Measurements from ENCODE around the gene DAGLB.

DNA sequence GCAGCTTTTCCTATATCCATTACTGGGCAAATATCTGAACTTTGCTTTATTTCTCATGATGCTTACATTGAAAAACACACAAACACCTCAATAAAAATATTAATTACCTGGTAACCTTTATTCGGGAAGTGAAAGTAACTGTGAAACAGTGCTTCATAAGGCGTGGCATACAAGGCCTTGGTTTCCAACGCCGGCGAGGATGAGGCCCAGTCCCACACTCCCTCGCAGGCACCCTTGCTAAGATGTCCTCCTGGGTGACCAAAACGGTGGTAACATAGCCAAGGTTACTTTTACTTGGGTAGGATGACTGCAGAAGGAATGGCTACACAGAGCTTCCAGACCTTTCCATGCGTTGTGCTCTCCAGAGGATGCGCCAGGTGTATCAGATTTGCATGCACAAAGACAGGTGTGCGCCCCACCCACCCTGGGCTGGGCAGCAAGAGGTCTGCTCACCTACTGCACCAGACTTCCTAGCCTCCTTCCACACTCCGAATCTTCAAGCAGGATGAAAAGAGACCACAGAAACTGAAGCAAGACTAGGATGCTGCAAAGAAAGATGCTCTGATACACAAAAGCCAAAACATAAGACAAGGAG is 13.3 kb upstream of the DAGLB start:
- TF ChIP-seq, protein P1, sequence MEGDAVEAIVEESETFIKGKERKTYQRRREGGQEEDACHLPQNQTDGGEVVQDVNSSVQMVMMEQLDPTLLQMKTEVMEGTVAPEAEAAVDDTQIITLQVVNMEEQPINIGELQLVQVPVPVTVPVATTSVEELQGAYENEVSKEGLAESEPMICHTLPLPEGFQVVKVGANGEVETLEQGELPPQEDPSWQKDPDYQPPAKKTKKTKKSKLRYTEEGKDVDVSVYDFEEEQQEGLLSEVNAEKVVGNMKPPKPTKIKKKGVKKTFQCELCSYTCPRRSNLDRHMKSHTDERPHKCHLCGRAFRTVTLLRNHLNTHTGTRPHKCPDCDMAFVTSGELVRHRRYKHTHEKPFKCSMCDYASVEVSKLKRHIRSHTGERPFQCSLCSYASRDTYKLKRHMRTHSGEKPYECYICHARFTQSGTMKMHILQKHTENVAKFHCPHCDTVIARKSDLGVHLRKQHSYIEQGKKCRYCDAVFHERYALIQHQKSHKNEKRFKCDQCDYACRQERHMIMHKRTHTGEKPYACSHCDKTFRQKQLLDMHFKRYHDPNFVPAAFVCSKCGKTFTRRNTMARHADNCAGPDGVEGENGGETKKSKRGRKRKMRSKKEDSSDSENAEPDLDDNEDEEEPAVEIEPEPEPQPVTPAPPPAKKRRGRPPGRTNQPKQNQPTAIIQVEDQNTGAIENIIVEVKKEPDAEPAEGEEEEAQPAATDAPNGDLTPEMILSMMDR (IDR thresholded peaks at IDR 0.05), result no peak
- no peak for TF ChIP-seq POLR2A (IDR thresholded peaks at IDR 0.05)
